DOHH2 (cell line): ENCODE results near the gene SETD1A.

Experiments used
- EZH2phosphoT487 ChIP-seq: fragments of 200-600 bp; sonication (generic); IDR thresholded peaks from 2 replicates; pipeline ENCODE4 v1.6.1; 2017; ENCODE audit warnings: borderline replicate concordance, mild to moderate bottlenecking, antibody characterized with exemption, low read length, moderate library complexity, mixed read lengths
- TF ChIP-seq, protein P1 (sequence below): fragments of 200-600 bp; sonication (generic); IDR thresholded peaks from one replicate; pipeline ENCODE4 v1.5.1; 2014; ENCODE audit warnings: antibody characterized with exemption, mild to moderate bottlenecking, low read depth, low read length; ENCODE audit not compliant: poor library complexity, severe bottlenecking

GRCh38 chr16:30992276-30992780, 34.8 kb downstream of the SETD1A start:
- TF ChIP-seq, protein P1, sequence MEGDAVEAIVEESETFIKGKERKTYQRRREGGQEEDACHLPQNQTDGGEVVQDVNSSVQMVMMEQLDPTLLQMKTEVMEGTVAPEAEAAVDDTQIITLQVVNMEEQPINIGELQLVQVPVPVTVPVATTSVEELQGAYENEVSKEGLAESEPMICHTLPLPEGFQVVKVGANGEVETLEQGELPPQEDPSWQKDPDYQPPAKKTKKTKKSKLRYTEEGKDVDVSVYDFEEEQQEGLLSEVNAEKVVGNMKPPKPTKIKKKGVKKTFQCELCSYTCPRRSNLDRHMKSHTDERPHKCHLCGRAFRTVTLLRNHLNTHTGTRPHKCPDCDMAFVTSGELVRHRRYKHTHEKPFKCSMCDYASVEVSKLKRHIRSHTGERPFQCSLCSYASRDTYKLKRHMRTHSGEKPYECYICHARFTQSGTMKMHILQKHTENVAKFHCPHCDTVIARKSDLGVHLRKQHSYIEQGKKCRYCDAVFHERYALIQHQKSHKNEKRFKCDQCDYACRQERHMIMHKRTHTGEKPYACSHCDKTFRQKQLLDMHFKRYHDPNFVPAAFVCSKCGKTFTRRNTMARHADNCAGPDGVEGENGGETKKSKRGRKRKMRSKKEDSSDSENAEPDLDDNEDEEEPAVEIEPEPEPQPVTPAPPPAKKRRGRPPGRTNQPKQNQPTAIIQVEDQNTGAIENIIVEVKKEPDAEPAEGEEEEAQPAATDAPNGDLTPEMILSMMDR = no peak
- TF ChIP-seq EZH2phosphoT487 = no peak
